GM19238 (cell line): Measurements from ENCODE around the gene B3GAT1.
"Not testable (repeated sequence)": the region's sequence is repeated elsewhere in the genome, so short reads cannot be mapped to it uniquely, and the experiment has no call there.

ENCODE experiments used
- DNase-seq: peaks from one replicate; pipeline ENCODE4 v3.0.0; 2011; ENCODE audit warnings: low spot score; ENCODE audit not compliant: insufficient read length

Gene B3GAT1, protein sequence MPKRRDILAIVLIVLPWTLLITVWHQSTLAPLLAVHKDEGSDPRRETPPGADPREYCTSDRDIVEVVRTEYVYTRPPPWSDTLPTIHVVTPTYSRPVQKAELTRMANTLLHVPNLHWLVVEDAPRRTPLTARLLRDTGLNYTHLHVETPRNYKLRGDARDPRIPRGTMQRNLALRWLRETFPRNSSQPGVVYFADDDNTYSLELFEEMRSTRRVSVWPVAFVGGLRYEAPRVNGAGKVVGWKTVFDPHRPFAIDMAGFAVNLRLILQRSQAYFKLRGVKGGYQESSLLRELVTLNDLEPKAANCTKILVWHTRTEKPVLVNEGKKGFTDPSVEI

DNA sequence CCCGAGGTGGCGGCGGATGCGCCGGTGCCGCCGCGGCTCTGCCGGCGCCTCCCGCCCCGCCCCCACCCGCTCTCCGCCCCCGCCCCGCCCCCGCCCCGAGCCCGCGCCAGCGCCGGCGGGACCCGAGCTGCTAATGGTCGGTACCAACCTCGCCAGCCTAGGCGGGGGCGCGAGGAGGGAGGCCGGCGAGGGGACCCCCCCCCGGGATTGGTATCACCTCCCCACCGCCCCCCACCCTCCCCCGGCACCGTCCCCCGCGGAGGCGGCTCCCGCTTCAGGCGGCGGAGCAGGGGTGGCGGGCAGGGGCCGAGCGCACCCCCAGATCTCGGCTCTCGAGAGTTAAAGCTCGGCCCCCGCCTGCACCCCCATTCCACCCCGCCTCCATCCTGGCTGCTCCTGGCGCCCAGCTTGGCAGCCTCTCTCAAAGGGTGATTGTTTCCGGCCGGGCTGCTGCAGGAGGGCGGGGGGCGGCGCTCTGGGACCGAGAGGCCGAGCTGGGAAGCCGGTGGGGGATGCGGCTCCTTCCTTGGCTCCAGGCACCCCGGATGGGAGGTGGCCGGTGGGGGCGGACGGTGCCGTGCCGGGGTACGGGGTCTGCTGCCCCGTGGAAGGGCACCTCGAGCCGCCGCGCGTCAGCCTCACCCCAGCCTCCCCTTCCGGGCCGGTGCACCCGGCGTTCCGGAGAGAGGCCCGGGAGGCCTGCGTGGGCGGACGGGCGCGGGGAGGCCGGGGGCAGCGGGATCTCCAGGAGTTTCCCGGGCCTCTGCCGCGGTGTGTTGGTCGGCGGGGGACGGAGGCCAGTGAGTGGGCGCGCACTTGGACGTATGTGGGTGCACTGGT, at the start of gene B3GAT1:
Gene B3GAT1, minus strand, starts transcription at position 40 of the 840 bp plus-strand sequence. CDS start 24,583 bp downstream, outside the sequence.
- no peak for DNase-seq

DNA sequence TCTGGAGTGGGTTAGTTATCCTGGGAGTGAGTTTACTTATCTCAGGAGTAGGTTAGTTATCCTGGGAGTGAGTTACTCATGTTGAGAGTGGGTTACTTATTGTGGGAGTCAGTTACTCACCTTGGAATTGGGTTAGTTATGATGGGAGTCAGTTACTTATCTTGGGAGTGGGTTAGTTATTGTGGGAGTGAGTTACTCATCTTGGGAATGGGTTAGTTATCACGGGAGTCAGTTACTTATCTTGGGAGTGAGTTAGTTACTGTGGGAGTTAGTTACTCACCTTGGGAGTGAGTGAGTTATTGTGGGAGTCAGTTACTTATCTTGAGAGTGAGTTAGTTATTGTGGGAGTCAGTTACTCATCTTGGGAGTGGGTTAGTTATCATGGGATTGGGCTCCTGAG, 49.6 kb upstream of the B3GAT1 start:
- DNase-seq, result no peak

DNA sequence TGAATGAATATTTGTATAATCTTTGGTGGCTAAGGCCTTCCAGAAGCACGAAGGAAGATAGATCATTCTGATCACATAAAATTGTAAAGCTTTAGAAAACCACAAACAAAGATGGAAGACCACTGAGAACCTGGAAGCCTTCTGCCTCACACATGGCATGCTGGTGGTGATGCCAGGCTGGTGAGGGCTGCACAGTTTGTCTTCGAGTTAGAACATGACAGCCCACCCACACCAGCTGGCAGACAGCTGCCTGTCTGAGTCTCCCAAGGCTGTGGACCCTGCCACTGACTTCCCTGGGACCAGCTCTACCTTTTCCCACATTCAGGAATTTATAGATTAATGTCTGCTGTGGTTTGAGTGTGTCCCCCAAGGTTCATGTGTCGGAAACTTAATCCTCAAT, 48.8 kb upstream of the B3GAT1 start:
- no peak for DNase-seq

DNA sequence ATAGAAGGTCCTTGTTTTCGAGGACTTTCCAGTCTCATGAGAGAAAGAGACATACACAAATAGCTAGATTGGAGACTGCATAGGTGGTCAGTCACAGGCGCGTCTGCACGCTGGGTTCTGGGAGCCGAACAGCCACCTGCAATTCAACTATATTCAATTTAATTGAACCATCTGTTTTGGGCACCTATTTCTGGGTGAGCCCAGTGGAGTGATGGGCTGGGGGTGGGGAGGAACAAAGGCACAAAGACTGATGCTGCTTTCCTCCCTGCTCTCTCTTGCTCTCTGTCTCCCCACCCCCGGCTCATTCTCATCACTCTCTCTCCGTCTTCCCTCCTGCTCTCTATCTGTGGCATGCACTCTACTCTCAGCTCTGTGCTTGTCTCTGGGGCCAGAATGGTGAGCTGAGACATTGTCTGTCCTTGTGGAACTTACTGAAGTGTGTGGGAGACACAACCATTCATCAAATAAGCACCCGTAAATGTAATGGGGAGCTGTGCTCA, 48.1 kb upstream of the B3GAT1 start:
- no peak for DNase-seq

DNA sequence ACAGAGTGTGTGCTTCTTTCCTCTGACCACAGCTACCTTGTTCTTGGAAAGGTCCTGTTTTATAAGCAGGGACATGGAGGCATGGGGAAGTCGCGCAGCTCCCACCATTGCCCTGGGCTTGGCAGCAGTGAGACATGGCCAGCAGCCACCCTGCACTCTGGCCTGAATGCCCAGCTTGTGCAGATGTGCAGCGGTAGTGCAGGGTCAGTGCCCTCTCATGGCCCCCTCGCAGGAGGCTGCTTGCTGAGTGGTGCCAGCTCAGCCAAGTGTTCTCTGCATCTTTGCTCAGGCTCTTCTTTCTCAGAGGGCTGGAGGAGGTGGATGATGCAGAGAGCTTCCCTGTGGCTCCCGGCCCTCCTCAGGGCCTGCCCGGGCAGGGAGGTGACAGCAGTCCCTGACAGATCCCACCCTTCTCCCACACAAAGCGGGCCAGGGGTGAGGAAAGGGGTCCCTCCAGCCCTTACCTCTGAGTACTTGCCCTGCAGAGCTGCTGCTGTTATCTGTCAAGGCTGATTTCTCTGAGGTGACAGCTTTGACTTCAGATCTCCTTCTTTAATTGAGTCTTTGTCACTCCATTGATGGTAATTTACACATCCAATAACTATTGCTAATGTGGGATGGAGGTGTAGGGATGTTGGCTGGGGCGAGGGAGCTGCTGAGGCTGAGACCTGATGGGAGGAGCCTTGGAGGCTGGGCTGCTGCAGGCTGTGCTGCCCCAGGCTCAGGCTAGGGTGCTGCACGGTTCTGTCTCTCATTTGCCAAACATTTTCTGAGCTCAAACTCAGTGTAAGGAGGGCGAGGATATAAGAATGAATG, 47.4 kb upstream of the B3GAT1 start:
- DNase-seq, result no peak

DNA sequence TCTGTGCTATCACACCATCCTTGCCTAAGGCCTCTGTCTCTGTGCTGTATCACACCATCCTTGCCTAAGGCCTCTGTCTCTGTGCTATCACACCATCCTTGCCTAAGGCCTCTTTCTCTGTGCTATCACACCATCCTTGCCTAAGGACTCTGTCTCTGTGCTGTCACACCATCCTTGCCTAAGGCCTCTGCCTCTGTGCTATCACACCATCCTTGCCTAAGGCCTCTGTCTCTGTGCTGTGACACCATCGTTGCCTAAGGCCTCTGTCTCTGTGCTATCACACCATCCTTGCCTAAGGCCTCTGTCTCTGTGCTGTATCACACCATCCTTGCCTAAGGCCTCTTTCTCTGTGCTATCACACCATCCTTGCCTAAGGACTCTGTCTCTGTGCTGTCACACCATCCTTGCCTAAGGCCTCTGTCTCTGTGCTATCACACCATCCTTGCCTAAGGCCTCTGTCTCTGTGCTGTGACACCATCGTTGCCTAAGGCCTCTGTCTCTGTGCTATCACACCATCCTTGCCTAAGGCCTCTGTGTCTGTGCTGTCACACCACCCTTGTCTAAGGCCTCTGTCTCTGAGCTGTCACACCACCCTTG, 45.5 kb upstream of the B3GAT1 start:
- DNase-seq, result not testable (repeated sequence)

DNA sequence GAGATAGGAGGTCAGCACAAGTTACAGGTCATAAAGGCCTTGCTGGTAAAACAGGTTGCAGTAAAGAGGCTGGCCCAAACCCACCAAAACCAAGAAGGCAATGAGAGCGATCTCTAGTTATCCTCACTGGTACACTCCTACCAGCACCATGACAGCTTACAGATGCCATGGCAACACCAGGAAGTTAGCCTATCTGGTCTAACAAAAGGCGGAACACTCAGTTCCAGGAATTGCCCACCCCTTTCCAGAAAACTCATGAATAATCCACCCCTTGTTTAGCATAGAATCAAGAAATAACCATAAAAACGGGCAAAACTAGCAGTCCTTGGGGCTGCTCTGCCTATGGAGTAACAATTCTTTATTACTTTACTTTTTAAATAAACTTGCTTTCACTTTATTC, 43.5 kb upstream of the B3GAT1 start:
- DNase-seq, result no peak

DNA sequence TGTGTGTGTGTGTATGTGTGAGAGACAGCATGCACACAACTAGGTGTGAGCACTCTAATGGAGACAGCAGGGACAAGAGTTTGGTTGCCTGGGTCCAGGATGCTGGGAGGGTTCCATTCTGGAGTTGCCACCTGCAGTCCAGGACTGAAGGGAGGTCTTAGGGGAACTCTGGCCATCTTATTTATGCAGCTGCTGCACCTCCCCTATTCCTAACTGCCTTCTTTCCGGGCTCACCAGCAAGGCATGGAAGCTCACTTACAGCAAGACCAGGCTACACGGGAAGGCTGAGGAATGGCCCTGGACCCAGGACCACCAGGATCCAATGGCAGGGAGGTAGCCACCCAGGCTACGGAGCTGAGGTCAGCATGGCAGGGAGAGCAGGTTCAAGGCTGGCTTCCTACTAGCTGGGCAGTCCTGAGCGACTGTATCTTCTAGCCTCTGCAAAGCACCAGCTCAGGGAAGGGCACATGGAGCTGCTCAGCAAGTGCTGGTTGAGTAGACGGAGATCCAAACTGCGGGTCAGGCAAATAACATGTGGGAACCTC, 42.2 kb upstream of the B3GAT1 start:
- no peak for DNase-seq

DNA sequence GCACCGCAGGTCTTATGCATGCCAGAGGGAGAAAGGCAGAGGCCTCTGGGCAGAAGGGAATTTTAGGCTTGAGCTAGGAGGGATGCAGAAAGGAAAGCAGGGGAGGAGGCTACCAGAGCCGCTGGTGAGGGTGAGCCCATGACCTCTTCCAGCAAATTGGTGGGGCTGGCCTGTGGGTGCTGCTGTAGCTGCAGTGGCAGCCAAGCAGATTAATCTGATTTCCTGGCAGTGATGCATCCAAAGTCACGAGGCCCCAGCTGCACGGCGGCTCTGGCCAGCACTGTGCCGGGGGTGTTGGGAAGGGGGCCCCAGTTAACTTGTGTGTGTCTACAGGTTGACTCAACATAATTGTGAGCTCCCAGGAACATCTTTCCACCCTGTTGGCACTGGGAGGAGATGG, 41.4 kb upstream of the B3GAT1 start:
- DNase-seq, result no peak

DNA sequence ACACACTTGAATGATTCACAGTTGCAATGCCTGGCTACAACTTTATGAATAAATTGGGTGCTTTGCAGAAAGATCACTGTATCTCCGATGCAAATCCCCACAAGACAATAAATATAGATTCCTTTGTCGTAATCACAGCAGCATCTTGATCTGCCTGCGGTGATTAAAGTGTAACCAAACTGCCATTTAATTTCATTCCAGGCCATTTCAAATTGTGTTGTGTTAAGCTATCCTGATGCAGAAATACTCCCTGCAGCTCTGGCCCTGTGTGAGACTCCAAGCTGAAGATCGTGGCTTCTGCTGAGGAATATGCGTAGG, 40.8 kb upstream of the B3GAT1 start:
- DNase-seq, result no peak

DNA sequence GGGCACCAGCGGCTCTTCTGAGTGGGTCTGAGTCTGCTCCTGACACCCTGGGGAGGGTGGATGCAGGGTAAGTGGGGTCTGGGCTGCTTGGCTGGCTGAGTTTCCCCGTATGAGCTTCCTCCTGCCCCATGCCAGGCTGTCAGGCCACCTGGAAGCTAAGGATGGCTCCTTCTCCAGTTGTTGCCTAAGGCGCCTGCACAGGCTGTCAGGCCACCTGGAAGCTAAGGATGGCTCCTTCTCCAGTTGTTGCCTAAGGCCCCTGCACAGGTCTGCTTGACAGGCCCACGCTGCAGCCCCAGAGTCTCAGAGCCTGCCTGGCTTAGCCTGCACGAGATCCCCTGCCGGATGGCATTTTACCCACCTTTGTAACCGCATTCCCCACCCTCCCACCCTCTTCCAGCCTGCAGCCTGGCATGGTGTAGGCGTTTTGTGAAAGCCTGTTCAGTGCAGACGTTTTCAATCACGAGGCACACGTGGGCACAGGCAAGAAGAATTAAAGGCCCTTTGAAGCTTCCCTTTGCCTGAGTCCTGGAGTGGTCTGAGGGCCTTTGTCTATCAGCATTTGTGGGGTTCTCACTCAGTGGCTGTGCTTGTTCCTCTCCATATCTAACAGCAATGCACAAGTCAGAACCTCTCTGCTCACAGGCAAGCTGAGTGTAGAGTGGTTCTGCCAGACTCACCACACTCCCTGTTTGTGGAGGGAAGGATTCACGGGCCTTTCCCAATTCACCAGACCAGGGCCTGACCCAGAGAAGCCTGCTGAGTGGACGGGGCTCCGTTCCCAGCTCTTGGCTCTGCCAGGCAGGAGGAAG, 40.2 kb upstream of the B3GAT1 start:
- no peak for DNase-seq

DNA sequence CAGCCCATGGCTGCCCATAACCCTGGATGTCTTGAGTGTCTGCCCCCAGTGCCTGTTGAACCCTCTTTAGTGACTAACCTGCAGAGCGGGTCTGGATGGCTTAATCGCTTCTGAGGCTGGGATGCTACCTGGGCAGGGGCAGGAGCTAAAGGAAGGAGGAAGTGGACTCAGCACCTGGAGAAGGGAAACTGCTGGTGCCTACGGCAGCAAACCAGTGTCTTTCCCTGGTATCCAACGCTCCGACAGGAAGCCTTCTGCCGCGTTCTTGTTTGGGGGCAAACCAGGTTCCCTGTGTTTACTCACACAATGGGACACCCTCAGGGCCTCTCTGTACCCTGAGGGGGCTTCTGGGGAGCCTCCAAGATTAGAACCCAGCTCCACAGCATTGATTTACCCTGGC, 38.1 kb upstream of the B3GAT1 start:
- no peak for DNase-seq

DNA sequence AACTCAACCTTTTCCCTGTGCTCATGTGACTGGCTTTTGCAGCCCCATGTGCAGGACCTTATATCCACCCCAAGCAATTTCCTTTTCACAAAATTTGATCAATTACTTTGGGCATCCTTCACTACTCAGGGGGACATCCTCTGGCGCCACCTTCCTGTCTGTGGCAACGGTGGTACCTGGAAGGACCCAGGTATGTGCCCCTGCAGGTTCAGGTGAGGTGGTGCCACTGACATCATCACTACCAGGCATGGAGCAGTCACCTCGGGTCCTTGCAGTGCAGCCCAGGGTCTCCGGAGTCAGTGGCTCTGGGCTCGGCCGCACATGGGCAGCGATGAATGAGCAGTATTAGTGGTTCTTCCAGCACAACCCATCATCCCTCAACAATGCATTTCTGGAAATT, 37.7 kb upstream of the B3GAT1 start:
- DNase-seq, result no peak

DNA sequence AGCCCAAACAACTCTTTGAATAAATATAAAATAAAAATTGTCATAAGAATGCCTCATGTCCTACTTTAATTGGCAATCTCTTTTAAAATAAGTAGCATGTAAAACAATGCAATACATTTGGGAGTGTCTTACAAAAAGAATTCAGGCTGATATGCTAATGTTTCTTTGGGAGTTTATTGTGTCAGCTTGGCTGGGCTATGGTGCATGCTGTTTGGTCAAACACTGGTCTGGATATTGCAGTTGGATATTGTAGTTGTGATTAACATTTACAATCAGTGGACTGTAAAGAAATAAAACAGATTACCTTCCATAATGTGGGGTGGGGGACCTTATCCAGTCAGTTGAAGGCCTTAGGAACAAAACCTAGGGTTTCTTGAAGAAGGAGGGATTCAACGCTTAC, 37.0 kb upstream of the B3GAT1 start:
- DNase-seq, result no peak

DNA sequence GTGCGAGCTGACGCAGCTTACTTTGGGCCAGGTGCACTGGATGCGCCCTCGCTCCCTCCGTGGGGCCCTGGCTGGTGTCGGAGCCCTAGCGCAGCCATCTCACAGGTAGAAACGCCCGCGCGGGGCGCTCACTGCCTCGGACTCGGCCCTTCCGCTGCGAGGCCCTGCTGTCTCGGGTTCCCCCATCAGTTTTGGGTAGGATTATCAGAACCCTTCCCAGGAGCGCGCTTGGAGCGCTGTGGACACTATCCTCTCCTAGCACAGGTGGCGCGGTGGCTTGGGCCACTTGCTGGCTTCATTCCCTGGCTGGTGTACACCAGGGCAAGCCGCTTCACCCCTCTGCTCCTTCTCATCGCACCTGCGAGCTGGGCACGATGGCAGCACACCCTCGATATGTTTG, 35.7 kb upstream of the B3GAT1 start:
- DNase-seq, result no peak

DNA sequence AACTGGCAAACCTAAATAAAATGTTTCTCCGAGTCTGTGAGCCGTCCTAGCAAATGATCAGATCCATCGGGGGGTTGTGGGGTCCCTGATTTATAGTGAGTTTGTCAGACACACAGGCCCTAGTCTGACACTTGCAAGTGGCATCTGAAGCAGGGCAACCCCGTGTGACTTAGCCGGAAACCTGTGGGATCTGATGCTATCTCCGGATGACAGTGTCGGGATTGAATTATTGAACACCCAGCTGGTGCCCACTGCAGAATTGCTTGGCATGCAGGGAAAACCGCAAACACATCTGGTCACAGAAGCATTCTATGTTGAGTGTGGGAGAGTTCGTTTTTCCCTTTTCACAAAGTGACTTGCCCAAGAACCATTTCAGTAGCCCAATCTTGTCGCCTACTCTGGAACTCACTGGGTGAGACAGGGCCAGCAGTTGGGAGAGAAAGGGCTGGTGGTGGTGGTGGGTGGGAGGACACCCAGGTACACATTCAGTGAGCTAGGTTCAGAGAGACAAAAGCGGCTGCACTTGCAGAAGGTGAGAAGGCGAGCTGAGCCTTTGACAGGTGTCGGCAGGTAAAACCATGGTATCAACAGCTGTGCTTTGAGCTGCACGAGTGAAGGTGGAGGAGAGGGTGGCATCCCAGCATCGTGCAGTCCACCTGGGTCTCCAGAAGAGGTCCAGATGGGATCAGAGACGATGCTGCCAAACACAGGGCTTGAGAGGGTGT, 33.7 kb upstream of the B3GAT1 start:
- DNase-seq, result no peak

DNA sequence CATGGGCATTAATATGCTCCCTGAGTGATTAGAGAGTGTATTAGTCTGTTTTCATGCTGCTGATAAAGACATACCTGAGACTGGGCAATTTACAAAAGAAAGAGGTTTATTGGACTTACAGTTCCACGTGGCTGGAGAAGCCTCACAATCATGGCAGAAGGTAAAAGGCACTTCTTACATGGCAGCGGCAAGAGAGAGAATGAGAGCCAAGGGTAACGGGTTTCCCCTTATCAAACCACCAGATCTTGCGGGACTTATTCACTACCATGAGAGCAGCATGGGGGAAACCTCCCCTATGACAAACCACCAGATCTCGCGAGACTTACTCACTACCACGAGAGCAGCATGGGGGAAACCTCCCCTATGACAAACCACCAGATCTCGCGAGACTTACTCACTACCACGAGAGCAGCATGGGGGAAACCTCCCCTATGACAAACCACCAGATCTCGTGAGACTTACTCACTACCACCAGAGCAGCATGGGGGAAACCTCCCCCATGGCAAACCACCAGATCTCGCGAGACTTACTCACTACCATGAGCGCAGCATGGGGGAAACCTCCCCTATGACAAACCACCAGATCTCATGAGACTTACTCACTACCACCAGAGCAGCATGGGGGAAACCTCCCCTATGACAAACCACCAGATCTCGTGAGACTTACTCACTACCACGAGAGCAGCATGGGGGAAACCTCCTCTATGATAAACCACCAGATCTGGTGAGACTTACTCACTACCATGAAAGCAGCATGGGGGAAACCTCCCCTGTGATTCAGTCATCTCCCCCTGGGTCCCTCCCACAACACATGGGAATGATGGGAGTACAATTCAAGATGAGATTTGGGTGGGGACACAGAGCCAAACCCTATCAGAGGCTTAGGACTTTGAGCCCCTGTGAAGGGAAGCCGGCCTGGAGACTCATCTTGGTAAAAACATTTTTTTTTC, 32.4 kb upstream of the B3GAT1 start:
- DNase-seq, result not testable (repeated sequence)

DNA sequence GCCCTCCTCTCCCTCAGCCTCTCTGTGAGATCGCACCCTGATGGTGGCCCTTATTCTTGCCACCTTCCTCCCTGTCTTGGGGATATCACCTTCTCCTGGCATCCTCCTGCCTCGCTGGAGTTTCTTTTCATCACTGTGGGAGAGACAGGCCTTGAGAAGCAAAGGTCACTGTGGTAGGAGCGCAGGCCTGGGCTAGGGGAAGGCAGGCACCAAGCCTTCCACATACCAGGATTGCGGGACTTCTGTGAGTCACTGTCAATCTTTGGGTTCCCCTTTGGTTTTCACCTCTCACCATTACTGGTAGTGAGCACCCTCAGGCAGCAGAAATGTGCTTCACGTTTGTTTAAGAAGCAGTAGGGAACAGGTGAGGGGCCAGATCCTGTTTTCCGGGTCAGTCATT, 31.2 kb upstream of the B3GAT1 start:
- no peak for DNase-seq

DNA sequence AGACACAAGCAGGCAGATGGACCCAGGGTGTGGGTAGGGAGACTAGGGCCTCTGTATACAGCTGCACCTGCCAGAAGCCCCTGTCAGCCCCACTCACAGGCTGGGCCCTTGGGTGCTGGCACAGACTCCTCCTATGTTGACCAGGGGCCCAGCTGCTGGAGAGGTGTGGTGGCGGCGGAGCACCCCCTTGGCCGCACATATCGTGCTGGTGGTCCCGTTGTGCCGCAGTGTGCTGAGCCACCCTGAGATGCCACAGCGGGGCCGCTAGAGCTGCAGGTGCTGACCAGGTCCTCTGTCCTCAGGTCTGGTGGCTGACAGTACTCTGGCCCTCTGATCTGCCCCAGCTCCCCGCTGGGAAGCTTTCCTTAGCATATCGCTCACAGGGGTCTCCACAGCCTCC, 30.2 kb upstream of the B3GAT1 start:
- no peak for DNase-seq
